Measurements from ENCODE around the gene HSF2.

GRCh38 chr6:122459240-122459639, 59.8 kb downstream of the HSF2 start:
- TF ChIP-seq CTCF (IDR thresholded peaks at IDR 0.05) (no peak), HMGXB4 (CRISPR knock-in tag; IDR thresholded peaks at IDR 0.05) (no peak), ZNF138 (CRISPR knock-in tag; conservative IDR thresholded peaks at IDR 0.05) (no peak), E2F4 (CRISPR knock-in tag; IDR thresholded peaks at IDR 0.05; ENCODE audit: borderline replicate concordance, low read depth) (no peak), IRF1 (CRISPR knock-in tag; IDR thresholded peaks at IDR 0.05) (no peak), FOXP4 (CRISPR knock-in tag; IDR thresholded peaks at IDR 0.05) (no peak), CREB1 (CRISPR knock-in tag; IDR thresholded peaks at IDR 0.05) (no peak), MAX (CRISPR knock-in tag; IDR thresholded peaks at IDR 0.05) (no peak), ATF6 (CRISPR knock-in tag; IDR thresholded peaks at IDR 0.05) (no peak), GABPB1 (CRISPR knock-in tag; IDR thresholded peaks at IDR 0.05) (no peak)
